ENCODE results near the gene ADAMTS15. TPM values are rescaled to one million over a fixed set of nuclear protein-coding genes. Genes with fewer than 3 reads are reported as not detected.

ADAMTS15 gene
- total and polyA plus RNA-seq, 4 donors: 1.9 to 16.0 (median 6.3) TPM

DNA sequence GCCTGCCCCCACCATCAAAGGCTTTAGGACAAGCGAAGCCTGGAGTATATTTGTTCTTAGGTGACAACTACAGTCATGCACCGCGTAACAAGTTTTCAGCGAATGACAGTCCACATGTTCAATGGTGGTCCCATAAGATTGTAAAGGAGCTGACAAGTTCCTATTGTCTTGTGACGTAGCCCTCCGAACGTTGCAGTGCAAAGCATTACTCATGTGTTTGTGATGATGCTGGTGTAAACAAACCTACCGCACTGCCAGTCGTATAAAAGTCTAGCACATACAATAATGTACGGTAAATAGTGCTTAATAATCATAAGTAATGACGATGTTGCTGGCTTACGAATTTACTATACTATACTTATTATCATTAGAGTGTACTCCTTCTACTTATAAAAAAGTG is 41.3 kb downstream of the ADAMTS15 start:
- 94% methylated on average over 12 of the region's 12 CpGs for WGBS, 2 donors
- Histone ChIP-seq H3K27me3 (ENCODE audit: control insufficient read depth in 1 of 2, insufficient read depth in 2 of 2, low read length in 1 of 2) (no peaks in the 10 kb centered on the region), H3K9me3 (ENCODE audit: control insufficient read depth, low read length) (no peaks in the 10 kb centered on the region), H3K27ac (ENCODE audit: low read depth in 1 of 2, low read length in 2 of 2) (no peak overlapping the region), H3K4me1 (ENCODE audit: control insufficient read depth in 1 of 2, insufficient read depth in 2 of 2, low read length in 2 of 2) (peaks cover 0 to 1% of the 10 kb centered on the region in 2 donors), H3K36me3 (ENCODE audit: control insufficient read depth in 1 of 2, insufficient read depth in 2 of 2, low read length in 1 of 2) (no peaks in the 10 kb centered on the region), H3K4me3 (ENCODE audit: low read length in 2 of 2) (no peak overlapping the region)
- intact Hi-C loops (cut with DNase I): no loop called here
- ATAC-seq (ENCODE audit: low FRiP score) (no peak), DNase-seq (no peak)

DNA sequence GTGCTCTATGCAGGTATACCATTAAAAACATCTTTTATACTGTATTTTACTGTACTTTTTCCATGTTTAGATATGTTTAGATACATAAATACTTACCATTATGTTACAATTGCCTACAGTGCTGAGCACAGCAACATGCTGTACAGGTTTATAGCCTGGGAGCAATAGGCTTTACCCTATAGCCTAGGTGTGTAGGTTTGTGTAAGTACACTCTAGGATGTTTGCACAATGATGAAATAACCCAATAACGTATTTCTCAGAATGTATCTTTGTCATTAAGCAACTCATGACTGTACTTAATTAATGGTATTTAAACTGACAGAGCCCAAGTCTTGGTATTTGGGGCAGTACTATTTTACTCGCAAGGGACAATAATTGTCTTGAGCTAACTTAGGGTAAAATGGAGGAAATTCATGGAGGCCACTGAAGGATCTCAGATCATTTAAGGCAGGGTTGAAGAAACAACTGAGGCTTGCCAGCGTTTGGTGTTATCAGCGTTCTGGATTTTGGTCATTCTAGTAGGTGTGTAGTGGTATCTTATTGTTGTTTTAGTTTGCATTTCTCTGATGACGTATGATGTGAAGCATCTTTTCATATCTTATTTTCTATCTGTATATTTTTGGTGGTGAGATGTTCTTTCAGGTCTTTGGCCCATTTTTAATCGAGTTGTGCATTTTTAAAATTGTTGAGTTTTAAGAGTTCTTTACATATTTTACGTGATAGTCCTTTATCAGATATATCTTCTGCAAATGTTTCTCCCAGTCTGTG is 42.4 kb downstream of the ADAMTS15 start:
- ATAC-seq (ENCODE audit: low FRiP score): no peak

DNA sequence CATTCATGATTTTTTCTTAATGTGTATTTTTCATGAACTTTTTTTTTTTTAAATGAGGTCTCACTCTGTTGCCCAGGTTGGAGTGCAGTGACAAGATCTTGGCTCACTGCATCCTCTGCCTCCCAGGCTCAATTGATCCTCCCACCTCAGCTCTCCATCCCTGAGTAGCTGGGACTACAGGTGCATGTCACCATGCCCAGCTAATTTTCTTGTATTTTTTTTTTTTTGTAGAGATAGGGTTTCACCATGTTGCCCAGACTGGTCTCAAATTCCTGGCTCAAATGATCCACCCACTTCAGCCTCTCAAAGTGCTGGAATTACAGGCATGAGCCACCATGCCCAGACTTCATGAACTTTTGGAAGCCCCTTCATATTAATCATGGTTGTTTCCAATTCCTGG is 49.7 kb downstream of the ADAMTS15 start:
- no peaks in the 10 kb centered on the region for H3K9me3 ChIP-seq (ENCODE audit: control insufficient read depth, low read length)
- intact Hi-C loops (cut with DNase I): no loop called here
- H3K36me3 ChIP-seq (ENCODE audit: control insufficient read depth in 1 of 2, insufficient read depth in 2 of 2, low read length in 1 of 2): no peaks in the 10 kb centered on the region
- H3K27me3 ChIP-seq (ENCODE audit: control insufficient read depth in 1 of 2, insufficient read depth in 2 of 2, low read length in 1 of 2): no peaks in the 10 kb centered on the region
- no peak overlapping the region for H3K27ac ChIP-seq (ENCODE audit: low read depth in 1 of 2, low read length in 2 of 2)
- no peak for ATAC-seq (ENCODE audit: low FRiP score)
- H3K4me3 ChIP-seq (ENCODE audit: low read length in 2 of 2): no peak overlapping the region
- no peaks in the 10 kb centered on the region for H3K4me1 ChIP-seq (ENCODE audit: control insufficient read depth in 1 of 2, insufficient read depth in 2 of 2, low read length in 2 of 2)
- DNase-seq: no peak

More for the DNA sequence above, 42.4 kb downstream of the ADAMTS15 start:
- peaks cover 0 to 1% of the 10 kb centered on the region in 2 donors for H3K4me1 ChIP-seq (ENCODE audit: control insufficient read depth in 1 of 2, insufficient read depth in 2 of 2, low read length in 2 of 2)
- intact Hi-C loops (cut with DNase I): no loop called here
- no peaks in the 10 kb centered on the region for H3K36me3 ChIP-seq (ENCODE audit: control insufficient read depth in 1 of 2, insufficient read depth in 2 of 2, low read length in 1 of 2)
- H3K27me3 ChIP-seq (ENCODE audit: control insufficient read depth in 1 of 2, insufficient read depth in 2 of 2, low read length in 1 of 2): no peaks in the 10 kb centered on the region
- no peak overlapping the region for H3K4me3 ChIP-seq (ENCODE audit: low read length in 2 of 2)
- no peak for DNase-seq
- 87 to 93% methylated on average over 7 of the region's 7 CpGs for WGBS, 2 donors
- H3K27ac ChIP-seq (ENCODE audit: low read depth in 1 of 2, low read length in 2 of 2): no peak overlapping the region
- no peaks in the 10 kb centered on the region for H3K9me3 ChIP-seq (ENCODE audit: control insufficient read depth, low read length)

DNA sequence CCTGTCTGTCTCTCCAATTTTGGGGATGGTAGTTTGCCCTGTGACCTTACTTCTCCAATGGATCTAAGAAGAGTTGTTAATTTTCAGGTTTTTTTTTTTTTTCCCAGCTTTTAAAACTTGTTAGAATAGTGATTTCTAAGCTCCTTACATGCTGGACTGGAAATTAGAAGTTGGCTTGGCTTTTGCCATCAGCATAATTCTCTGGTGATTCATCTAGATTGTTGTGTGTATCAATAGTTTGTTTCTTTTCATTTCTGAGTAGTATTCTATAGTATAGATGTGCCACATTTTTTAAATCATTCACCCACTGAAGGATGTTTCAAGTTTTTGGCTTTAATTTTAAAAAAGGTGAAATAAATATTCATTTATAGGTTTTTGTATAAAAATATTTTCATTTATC is 51.4 kb downstream of the ADAMTS15 start:
- no peak overlapping the region for H3K27ac ChIP-seq (ENCODE audit: low read depth in 1 of 2, low read length in 2 of 2)
- no peaks in the 10 kb centered on the region for H3K9me3 ChIP-seq (ENCODE audit: control insufficient read depth, low read length)
- H3K4me1 ChIP-seq (ENCODE audit: control insufficient read depth in 1 of 2, insufficient read depth in 2 of 2, low read length in 2 of 2): no peaks in the 10 kb centered on the region
- no peaks in the 10 kb centered on the region for H3K27me3 ChIP-seq (ENCODE audit: control insufficient read depth in 1 of 2, insufficient read depth in 2 of 2, low read length in 1 of 2)
- H3K36me3 ChIP-seq (ENCODE audit: control insufficient read depth in 1 of 2, insufficient read depth in 2 of 2, low read length in 1 of 2): no peaks in the 10 kb centered on the region
- DNase-seq (no peak), ATAC-seq (ENCODE audit: low FRiP score) (no peak)
- H3K4me3 ChIP-seq (ENCODE audit: low read length in 2 of 2): no peak overlapping the region
- intact Hi-C loops (cut with DNase I): no loop called here

DNA sequence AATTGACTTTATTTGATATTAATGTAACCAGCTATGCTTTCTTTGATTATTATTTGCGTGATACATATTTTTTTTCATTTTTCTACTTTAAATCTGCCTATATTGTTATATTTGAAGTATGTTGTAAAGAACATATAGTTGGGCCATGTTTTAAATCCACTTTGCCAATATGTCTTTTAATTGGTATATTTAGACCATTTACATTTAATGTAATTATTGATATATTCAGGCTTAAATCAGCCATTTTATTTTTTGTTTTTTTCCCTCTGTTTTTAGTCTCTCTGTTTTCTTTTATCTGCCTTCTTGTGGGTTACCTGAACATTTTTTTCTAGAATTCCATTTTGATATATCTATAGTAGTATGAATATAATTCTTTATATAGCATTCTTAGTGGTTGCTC is 55.9 kb downstream of the ADAMTS15 start:
- Histone ChIP-seq H3K27ac (ENCODE audit: low read depth in 1 of 2, low read length in 2 of 2) (no peak overlapping the region), H3K4me1 (ENCODE audit: control insufficient read depth in 1 of 2, insufficient read depth in 2 of 2, low read length in 2 of 2) (no peaks in the 10 kb centered on the region), H3K9me3 (ENCODE audit: control insufficient read depth, low read length) (no peaks in the 10 kb centered on the region), H3K4me3 (ENCODE audit: low read length in 2 of 2) (no peak overlapping the region), H3K36me3 (ENCODE audit: control insufficient read depth in 1 of 2, insufficient read depth in 2 of 2, low read length in 1 of 2) (no peaks in the 10 kb centered on the region), H3K27me3 (ENCODE audit: control insufficient read depth in 1 of 2, insufficient read depth in 2 of 2, low read length in 1 of 2) (no peaks in the 10 kb centered on the region)
- intact Hi-C loops (cut with DNase I): no loop called here
- ATAC-seq (ENCODE audit: low FRiP score) (no peak), DNase-seq (no peak)
- 97 to 100% methylated on average over 1 of the region's 1 CpG for WGBS, 2 donors

DNA sequence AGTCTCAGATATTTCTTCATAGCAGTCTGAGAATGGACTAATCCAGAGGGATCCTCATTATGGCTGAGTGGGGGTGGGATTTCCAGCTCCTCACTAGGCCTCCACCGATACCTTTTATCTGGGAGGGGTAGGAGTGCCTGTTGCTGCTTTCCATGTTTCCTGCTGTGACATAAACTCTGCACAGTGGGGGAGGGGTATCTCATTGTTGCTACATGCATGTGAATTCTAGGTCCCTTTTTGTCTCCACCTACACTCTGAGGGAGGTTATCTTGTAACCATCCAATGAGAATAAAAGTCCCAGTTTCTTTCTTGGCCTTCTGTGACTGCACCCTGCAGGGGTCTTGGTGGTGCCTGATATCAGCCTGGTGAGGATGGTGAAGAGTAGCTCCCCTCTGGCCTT is 60.5 kb downstream of the ADAMTS15 start:
- Histone ChIP-seq H3K4me1 (ENCODE audit: control insufficient read depth in 1 of 2, insufficient read depth in 2 of 2, low read length in 2 of 2) (no peaks in the 10 kb centered on the region), H3K27me3 (ENCODE audit: control insufficient read depth in 1 of 2, insufficient read depth in 2 of 2, low read length in 1 of 2) (no peaks in the 10 kb centered on the region), H3K27ac (ENCODE audit: low read depth in 1 of 2, low read length in 2 of 2) (no peak overlapping the region), H3K4me3 (ENCODE audit: low read length in 2 of 2) (no peak overlapping the region), H3K9me3 (ENCODE audit: control insufficient read depth, low read length) (no peaks in the 10 kb centered on the region), H3K36me3 (ENCODE audit: control insufficient read depth in 1 of 2, insufficient read depth in 2 of 2, low read length in 1 of 2) (no peaks in the 10 kb centered on the region)
- 99 to 100% methylated on average over 1 of the region's 1 CpG for WGBS, 2 donors
- no peak for DNase-seq
- intact Hi-C loops (cut with DNase I): no loop called here
- ATAC-seq (ENCODE audit: low FRiP score): no peak

DNA sequence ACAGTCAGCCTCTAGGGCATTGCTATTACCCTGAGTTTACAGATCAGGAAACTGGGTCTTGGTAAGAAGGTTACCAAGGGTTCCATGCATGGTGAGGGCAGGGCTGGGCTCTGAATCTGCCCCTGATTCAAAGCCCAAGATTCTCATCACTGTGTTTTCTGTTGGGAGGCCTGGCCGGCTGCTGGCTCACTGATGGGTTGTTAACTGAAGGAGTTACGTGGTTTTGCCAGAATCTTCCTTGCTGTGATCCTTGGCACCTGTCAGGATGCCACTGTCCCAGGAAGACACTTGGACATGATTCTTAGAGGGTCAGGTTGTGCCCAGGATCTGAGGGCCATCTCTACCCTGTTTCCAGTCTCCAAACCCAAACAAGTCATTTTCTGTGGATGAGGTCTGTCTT is 61.5 kb downstream of the ADAMTS15 start:
- DNase-seq (no peak), ATAC-seq (ENCODE audit: low FRiP score) (no peak)
- Histone ChIP-seq H3K27me3 (ENCODE audit: control insufficient read depth in 1 of 2, insufficient read depth in 2 of 2, low read length in 1 of 2) (no peaks in the 10 kb centered on the region), H3K4me1 (ENCODE audit: control insufficient read depth in 1 of 2, insufficient read depth in 2 of 2, low read length in 2 of 2) (no peaks in the 10 kb centered on the region), H3K27ac (ENCODE audit: low read depth in 1 of 2, low read length in 2 of 2) (peak overlapping the region; percentile 58 to 72), H3K36me3 (ENCODE audit: control insufficient read depth in 1 of 2, insufficient read depth in 2 of 2, low read length in 1 of 2) (no peaks in the 10 kb centered on the region), H3K9me3 (ENCODE audit: control insufficient read depth, low read length) (no peaks in the 10 kb centered on the region), H3K4me3 (ENCODE audit: low read length in 2 of 2) (no peak overlapping the region)
- WGBS, 2 donors: 42 to 64% methylated on average over 2 of the region's 2 CpGs
- intact Hi-C loops (cut with DNase I): loop anchor here in 1 of 2 donors (5.0 kb wide), 1 partner anchor 58 kb away; no protein-coding TSS in a partner anchor

DNA sequence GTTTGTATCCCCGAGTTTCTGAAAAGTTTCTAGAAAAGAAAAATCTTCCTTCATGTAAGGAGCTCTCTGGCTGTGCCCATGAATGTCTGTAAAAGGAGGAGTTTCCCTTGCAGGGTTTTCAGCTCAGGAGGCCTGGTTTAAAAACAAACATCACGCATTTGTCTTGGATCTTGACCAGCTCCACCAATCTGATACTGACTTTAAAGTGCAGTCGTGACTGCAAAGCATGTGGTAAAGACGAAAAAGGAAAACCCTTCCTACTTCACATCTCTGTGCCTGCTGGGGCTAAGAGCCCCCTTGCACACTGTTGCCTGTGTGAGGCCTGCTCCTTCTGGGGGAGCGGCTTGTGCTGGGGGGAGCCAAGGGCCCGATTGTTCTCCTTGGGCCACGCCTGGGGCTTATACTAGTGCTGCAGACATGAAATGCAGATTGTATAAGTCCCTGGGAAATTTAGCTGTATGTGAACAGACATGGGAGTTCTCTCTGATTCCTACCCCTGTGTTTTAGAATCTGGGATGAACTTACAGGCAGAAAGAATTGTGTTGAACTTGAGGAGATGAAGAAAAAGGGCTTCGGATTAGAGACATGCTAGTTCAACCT is 62.1 kb downstream of the ADAMTS15 start:
- Histone ChIP-seq H3K27ac (ENCODE audit: low read depth in 1 of 2, low read length in 2 of 2) (peak overlapping the region; percentile 58 to 72), H3K4me1 (ENCODE audit: control insufficient read depth in 1 of 2, insufficient read depth in 2 of 2, low read length in 2 of 2) (no peaks in the 10 kb centered on the region), H3K4me3 (ENCODE audit: low read length in 2 of 2) (no peak overlapping the region), H3K9me3 (ENCODE audit: control insufficient read depth, low read length) (no peaks in the 10 kb centered on the region), H3K36me3 (ENCODE audit: control insufficient read depth in 1 of 2, insufficient read depth in 2 of 2, low read length in 1 of 2) (no peaks in the 10 kb centered on the region), H3K27me3 (ENCODE audit: control insufficient read depth in 1 of 2, insufficient read depth in 2 of 2, low read length in 1 of 2) (no peaks in the 10 kb centered on the region)
- ATAC-seq (ENCODE audit: low FRiP score) (peak; percentile 65), DNase-seq (no peak)
- 17 to 20% methylated on average over 8 of the region's 8 CpGs for WGBS, 2 donors
- intact Hi-C loops (cut with DNase I): loop anchor here in 1 of 2 donors (5.0 kb wide), 1 partner anchor 58 kb away; no protein-coding TSS in a partner anchor

DNA sequence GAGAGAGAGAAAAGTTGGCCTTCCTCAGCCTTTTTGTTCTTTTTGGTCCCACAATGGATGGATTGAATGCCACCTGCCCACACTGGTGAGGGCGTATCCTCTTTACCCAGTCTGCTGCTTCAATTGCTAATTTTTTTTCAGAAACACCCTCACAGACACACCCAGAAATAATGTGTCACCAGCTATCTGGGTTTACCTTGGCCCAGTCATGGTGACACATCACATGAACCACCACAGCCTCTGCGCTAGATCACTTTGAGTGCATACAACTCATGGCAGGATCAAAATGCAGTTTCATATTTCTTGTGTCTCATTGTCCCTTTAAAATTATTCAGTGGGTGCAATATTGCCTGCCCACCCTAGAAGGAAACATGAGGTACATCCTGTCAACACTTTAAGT is 63.3 kb downstream of the ADAMTS15 start:
- ATAC-seq (ENCODE audit: low FRiP score): no peak
- 79 to 95% methylated on average over 2 of the region's 2 CpGs for WGBS, 2 donors
- H3K9me3 ChIP-seq (ENCODE audit: control insufficient read depth, low read length): no peaks in the 10 kb centered on the region
- no peak overlapping the region for H3K4me3 ChIP-seq (ENCODE audit: low read length in 2 of 2)
- no peaks in the 10 kb centered on the region for H3K27me3 ChIP-seq (ENCODE audit: control insufficient read depth in 1 of 2, insufficient read depth in 2 of 2, low read length in 1 of 2)
- DNase-seq: no peak
- no peaks in the 10 kb centered on the region for H3K4me1 ChIP-seq (ENCODE audit: control insufficient read depth in 1 of 2, insufficient read depth in 2 of 2, low read length in 2 of 2)
- intact Hi-C loops (cut with DNase I): loop anchor here in 1 of 2 donors (5.0 kb wide), 1 partner anchor 59 kb away; no protein-coding TSS in a partner anchor
- no peaks in the 10 kb centered on the region for H3K36me3 ChIP-seq (ENCODE audit: control insufficient read depth in 1 of 2, insufficient read depth in 2 of 2, low read length in 1 of 2)
- H3K27ac ChIP-seq (ENCODE audit: low read depth in 1 of 2, low read length in 2 of 2): no peak overlapping the region

Measured in aorta (tissue), 5 donors.